ENCODE measurements around the gene CRIP2. TPM values are rescaled to one million over a fixed set of nuclear protein-coding genes. Genes with fewer than 3 reads are reported as not detected.

CRIP2 gene
- total and polyA plus RNA-seq, 4 donors, result 267 to 698 (median 392) TPM

DNA sequence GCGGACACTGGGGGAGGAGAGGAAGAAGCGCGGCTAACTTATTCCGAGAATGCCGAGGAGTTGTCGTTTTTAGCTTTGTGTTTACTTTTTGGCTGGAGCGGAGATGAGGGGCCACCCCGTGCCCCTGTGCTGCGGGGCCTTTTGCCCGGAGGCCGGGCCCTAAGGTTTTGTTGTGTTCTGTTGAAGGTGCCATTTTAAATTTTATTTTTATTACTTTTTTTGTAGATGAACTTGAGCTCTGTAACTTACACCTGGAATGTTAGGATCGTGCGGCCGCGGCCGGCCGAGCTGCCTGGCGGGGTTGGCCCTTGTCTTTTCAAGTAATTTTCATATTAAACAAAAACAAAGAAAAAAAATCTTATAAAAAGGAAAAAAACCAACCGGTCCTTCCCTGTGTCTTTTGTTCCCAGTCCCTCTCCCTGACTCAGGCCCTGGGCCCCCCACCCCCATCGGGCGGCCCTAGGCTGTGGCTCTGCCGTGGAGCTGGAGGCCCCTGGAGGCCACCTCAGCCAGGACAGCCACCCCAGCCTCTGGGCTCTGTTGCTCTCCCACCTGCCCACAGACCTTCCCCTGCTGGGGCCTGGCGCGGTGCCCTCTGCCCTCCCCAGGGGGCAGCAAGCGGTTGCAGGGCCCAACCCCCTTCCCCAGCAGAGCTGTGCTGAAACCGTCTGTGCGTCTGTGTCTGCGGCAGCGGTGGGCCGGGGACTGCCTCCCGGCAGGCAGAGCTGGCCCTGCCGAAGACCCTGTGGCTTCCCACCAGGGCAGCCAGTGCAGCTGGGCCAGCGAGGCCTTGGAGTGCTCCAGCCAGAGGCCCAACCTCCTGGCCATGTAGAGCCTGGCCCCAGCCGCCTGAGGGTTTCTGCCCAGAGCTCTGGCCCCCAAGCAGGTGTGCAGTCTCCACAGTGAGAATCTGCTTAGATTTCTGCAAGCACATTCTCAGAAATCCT lies 4.0 kb upstream of the CRIP2 start:
- intact Hi-C loops (cut with DNase I), result no loop called here
- Histone ChIP-seq H3K27me3 (ENCODE audit: control insufficient read depth in 1 of 2, insufficient read depth in 2 of 2, low read length in 1 of 2) (no peaks in the 10 kb centered on the region), H3K4me3 (ENCODE audit: low read length in 2 of 2) (no peak overlapping the region), H3K27ac (ENCODE audit: low read depth in 1 of 2, low read length in 2 of 2) (no peak overlapping the region), H3K36me3 (ENCODE audit: control insufficient read depth in 1 of 2, insufficient read depth in 2 of 2, low read length in 1 of 2) (no peaks in the 10 kb centered on the region), H3K4me1 (ENCODE audit: control insufficient read depth in 1 of 2, insufficient read depth in 2 of 2, low read length in 2 of 2) (no peaks in the 10 kb centered on the region), H3K9me3 (ENCODE audit: control insufficient read depth, low read length) (no peaks in the 10 kb centered on the region)
- DNase-seq (no peak), ATAC-seq (ENCODE audit: low FRiP score) (no peak)
- WGBS, 2 donors, result 79% methylated on average over 34 of the region's 34 CpGs

DNA sequence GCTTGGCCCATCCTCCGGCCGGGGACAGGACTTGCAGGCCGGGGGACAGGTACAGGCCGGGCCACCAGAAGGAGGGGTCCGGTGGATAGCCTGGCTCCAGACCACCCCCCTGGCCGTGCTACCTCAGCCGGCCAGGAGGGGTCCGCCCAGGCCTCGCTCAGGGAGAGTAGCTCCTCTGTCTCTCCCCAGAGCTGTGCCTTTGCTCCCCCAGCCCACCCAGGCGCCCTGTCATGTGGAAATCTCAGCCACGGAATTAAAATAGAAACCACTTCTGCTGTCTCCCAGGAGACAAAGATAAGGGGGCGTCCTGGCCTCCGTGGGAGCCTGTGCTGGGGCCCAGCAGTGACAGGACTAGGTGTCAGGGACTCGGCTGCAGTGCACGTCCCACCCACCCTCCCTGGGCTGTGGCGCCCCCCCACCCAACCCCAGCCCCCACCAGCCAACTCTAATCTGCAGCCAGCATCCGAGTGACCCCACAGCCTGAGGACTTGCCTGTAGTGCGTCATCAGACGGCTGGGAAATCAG lies 3.3 kb upstream of the CRIP2 start:
- no peaks in the 10 kb centered on the region for H3K9me3 ChIP-seq (ENCODE audit: control insufficient read depth, low read length)
- H3K36me3 ChIP-seq (ENCODE audit: control insufficient read depth in 1 of 2, insufficient read depth in 2 of 2, low read length in 1 of 2), result no peaks in the 10 kb centered on the region
- intact Hi-C loops (cut with DNase I), result no loop called here
- ATAC-seq (ENCODE audit: low FRiP score) (no peak), DNase-seq (no peak)
- WGBS, 2 donors, result 39 to 42% methylated on average over 15 to 19 of the region's 19 CpGs
- H3K27ac ChIP-seq (ENCODE audit: low read depth in 1 of 2, low read length in 2 of 2), result no peak overlapping the region
- H3K4me1 ChIP-seq (ENCODE audit: control insufficient read depth in 1 of 2, insufficient read depth in 2 of 2, low read length in 2 of 2), result no peaks in the 10 kb centered on the region
- no peaks in the 10 kb centered on the region for H3K27me3 ChIP-seq (ENCODE audit: control insufficient read depth in 1 of 2, insufficient read depth in 2 of 2, low read length in 1 of 2)
- no peak overlapping the region for H3K4me3 ChIP-seq (ENCODE audit: low read length in 2 of 2)

DNA sequence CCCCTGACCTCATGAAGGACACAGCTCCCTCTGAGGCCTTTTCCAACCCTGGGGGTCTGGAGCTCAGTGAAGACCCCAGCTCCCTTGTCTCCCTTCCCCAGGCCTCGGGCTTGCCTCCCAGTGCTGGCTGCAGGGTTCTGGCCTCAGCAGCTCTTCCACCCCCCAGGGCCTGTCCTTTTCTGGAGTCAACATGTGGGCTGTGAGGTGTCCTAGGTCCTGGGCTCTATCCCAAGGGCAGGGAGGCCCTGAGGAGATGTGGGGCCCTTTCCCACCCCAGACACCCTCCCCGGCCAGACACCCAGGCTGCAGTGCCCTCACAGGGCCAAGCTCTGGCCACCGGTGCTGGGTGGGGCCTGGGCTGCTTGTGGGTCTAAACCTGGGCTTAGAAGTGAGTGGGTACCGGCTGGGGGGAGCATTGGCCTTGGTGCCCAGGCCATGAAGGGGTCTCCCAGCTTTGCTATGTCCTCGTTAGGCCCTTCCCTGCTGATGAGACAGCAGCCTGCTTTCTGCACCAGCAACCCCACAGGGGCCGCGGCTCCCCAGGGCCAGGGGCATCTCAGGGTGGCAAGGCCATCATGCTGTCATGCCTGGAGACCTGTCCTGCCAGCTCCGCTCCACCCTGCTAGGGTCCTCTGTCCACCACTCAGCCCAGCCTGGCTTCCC lies 2.7 kb upstream of the CRIP2 start:
- DNase-seq (no peak), ATAC-seq (ENCODE audit: low FRiP score) (no peak)
- Histone ChIP-seq H3K36me3 (ENCODE audit: control insufficient read depth in 1 of 2, insufficient read depth in 2 of 2, low read length in 1 of 2) (no peaks in the 10 kb centered on the region), H3K27ac (ENCODE audit: low read depth in 1 of 2, low read length in 2 of 2) (peak overlapping the region in 1 of 2 donors; percentile 81), H3K4me1 (ENCODE audit: control insufficient read depth in 1 of 2, insufficient read depth in 2 of 2, low read length in 2 of 2) (no peaks in the 10 kb centered on the region), H3K9me3 (ENCODE audit: control insufficient read depth, low read length) (no peaks in the 10 kb centered on the region), H3K27me3 (ENCODE audit: control insufficient read depth in 1 of 2, insufficient read depth in 2 of 2, low read length in 1 of 2) (no peaks in the 10 kb centered on the region), H3K4me3 (ENCODE audit: low read length in 2 of 2) (no peak overlapping the region)
- intact Hi-C loops (cut with DNase I), result no loop called here
- WGBS, 2 donors, result 53 to 59% methylated on average over 8 of the region's 8 CpGs

DNA sequence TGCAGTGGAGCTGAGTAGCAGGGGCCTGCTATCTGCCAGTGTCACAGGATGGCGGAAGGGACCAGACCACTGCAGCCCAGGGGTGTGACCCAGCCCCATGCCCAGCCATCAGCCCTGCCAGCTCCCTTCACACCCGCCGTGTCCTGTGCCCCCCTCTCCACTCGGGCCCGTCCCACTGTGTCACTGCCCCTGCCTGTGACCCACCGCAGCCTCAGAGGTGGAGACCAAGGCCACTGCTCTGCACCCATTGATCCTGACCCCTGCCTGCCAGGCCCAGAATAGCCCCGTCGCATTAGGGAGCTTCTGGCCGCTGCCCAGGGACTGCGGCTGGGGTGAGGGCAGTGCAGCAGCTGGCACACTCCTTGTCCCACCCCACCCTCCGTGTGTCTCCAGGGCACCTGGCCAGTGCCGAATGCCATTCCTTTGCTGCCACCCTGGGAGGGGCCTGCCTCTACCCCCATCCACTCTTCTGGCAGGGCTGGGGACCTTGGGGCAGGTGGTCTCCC lies 2.1 kb upstream of the CRIP2 start:
- WGBS, 2 donors, result 10 to 15% methylated on average over 12 of the region's 12 CpGs
- DNase-seq, result peak; percentile 71 to 91
- no peak overlapping the region for H3K4me3 ChIP-seq (ENCODE audit: low read length in 2 of 2)
- H3K27ac ChIP-seq (ENCODE audit: low read depth in 1 of 2, low read length in 2 of 2), result peak overlapping the region; percentile 8 to 81
- intact Hi-C loops (cut with DNase I), result no loop called here
- no peaks in the 10 kb centered on the region for H3K9me3 ChIP-seq (ENCODE audit: control insufficient read depth, low read length)
- H3K27me3 ChIP-seq (ENCODE audit: control insufficient read depth in 1 of 2, insufficient read depth in 2 of 2, low read length in 1 of 2), result no peaks in the 10 kb centered on the region
- no peaks in the 10 kb centered on the region for H3K36me3 ChIP-seq (ENCODE audit: control insufficient read depth in 1 of 2, insufficient read depth in 2 of 2, low read length in 1 of 2)
- ATAC-seq (ENCODE audit: low FRiP score), result peak; percentile 0
- no peaks in the 10 kb centered on the region for H3K4me1 ChIP-seq (ENCODE audit: control insufficient read depth in 1 of 2, insufficient read depth in 2 of 2, low read length in 2 of 2)

DNA sequence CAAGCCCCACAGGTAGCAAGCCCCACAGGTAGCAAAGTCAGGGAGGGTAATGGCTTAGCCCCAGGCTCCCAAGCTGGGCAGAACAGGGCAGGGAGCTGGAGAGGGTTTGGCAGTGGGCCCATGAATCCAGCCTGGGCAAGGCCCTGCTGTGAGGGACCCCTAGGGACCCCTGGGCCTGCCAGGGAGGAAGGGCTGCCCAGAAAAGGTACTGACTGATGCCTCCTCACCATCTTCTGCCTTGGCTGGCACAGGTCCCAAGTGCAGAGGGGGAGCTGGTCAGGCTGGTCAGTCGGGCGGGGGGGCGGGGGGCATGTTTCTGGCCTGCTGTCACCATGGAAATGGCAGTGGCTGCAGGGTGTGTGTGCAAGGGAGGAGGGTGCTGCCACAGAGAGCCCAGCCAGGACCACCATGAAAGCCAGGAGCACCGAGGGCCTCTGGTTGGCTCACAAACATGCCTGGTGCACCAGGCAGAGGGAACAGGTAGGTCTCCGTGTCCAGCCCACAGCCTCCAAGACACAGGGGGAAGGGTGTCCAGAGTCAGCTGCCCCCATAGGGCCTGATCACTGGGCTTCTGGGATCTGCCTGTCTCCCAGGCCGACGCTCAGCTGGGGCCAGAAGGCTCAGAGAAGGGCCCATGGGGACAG lies 1.5 kb upstream of the CRIP2 start:
- Histone ChIP-seq H3K9me3 (ENCODE audit: control insufficient read depth, low read length) (no peaks in the 10 kb centered on the region), H3K27ac (ENCODE audit: low read depth in 1 of 2, low read length in 2 of 2) (peak overlapping the region; percentile 8 to 81), H3K4me1 (ENCODE audit: control insufficient read depth in 1 of 2, insufficient read depth in 2 of 2, low read length in 2 of 2) (no peaks in the 10 kb centered on the region), H3K36me3 (ENCODE audit: control insufficient read depth in 1 of 2, insufficient read depth in 2 of 2, low read length in 1 of 2) (no peaks in the 10 kb centered on the region), H3K4me3 (ENCODE audit: low read length in 2 of 2) (no peak overlapping the region), H3K27me3 (ENCODE audit: control insufficient read depth in 1 of 2, insufficient read depth in 2 of 2, low read length in 1 of 2) (no peaks in the 10 kb centered on the region)
- ATAC-seq (ENCODE audit: low FRiP score) (peak; percentile 2), DNase-seq (peak; percentile 81 to 92)
- WGBS, 2 donors, result 1 to 3% methylated on average over 7 of the region's 7 CpGs
- intact Hi-C loops (cut with DNase I), result no loop called here

DNA sequence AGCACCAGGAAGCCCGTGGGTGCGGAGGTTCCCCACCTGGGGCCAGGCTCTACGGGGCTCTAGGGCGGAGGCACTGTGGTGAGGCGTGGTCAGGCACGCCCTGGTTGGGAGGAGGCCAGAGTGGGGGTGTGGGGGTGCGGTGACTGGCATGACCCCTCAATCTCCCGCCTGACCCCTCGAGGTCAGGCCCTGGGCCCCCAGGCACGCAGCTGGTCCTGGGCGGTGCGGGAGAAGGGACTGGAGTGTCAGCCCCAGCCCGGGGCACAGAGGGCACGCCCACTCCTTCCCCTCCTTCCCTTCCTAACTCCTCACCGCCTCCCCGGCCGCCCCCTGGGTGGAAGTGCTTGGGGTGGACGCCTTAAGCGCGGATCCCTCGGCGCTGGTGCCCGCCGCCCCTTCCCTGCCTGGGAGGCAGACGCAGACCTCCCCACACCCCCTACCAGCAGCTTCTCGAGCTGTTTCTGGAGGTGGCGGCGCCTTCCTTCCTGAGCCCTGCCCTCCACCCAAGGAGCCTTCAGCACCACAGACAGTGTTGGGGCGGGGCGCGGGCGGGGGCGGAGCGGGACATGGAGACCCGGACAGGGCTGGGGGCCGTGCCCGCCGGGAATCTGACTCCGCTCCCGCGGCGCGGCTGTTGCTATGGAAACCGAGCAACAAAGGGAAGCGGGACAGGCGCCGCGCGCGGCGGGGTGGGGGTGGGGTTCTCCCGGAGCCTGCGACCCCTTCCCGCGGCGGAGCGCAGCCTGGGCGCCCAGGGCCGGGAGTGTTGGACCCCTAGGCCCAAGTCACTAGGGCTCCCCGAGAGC lies 741 bp upstream of the CRIP2 start:
- intact Hi-C loops (cut with DNase I), result no loop called here
- WGBS, 2 donors, result 1 to 2% methylated on average over 47 to 60 of the region's 60 CpGs

DNA sequence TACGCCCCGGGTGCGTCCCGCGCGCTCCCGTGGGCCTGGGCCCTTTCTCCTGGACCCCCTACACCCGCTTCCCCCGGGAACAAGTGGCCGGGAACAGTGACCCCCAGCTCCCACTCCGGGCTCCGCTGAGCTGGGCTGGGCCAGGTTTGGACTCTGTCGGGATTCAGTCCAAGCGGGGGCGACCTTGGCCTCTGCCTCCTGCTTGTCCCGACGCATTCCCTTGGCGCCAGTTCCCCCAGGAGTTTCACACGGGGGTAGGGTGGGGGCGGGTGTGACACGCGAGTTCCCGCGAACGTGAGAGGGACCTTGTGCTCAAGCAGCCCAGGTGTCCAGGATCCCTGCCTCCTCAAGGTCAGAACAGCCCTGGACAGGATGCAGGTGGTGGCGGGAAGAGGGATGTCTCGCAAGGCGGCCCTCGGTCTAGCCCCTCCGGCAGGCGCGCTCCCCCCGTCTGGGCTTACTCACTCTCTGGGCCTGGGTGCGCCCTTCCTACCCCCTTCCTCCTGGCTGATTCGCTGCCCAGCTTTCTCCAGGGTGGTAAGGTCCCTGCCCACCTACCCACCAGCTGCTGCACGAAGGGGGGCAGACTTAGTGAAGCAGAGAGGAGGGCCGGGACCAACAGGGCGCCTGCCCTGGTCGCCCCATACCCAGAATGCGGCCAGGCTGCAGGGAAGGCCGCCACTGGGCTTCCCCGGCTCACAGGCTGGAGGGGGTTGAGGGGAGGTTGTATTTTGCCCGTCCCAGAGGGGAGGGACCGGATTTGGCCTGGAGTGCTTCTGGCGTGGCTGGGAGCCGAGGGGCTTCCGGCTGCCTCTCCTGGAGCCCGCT lies 862 bp downstream of the CRIP2 start:
- intact Hi-C loops (cut with DNase I), result no loop called here
- Histone ChIP-seq H3K27me3 (ENCODE audit: control insufficient read depth in 1 of 2, insufficient read depth in 2 of 2, low read length in 1 of 2) (no peaks in the 10 kb centered on the region), H3K4me3 (ENCODE audit: low read length in 2 of 2) (peak overlapping the region; percentile 79 to 84), H3K9me3 (ENCODE audit: control insufficient read depth, low read length) (no peaks in the 10 kb centered on the region), H3K27ac (ENCODE audit: low read depth in 1 of 2, low read length in 2 of 2) (peak overlapping the region; percentile 77 to 78), H3K4me1 (ENCODE audit: control insufficient read depth in 1 of 2, insufficient read depth in 2 of 2, low read length in 2 of 2) (no peaks in the 10 kb centered on the region), H3K36me3 (ENCODE audit: control insufficient read depth in 1 of 2, insufficient read depth in 2 of 2, low read length in 1 of 2) (no peaks in the 10 kb centered on the region)
- WGBS, 2 donors, result 0 to 1% methylated on average over 46 to 48 of the region's 48 CpGs
- ATAC-seq (ENCODE audit: low FRiP score) (peak; percentile 30), DNase-seq (peak; percentile 83 to 93)

More for the DNA sequence above, 741 bp upstream of the CRIP2 start:
- Histone ChIP-seq H3K4me1 (ENCODE audit: control insufficient read depth in 1 of 2, insufficient read depth in 2 of 2, low read length in 2 of 2) (no peaks in the 10 kb centered on the region), H3K4me3 (ENCODE audit: low read length in 2 of 2) (peak overlapping the region; percentile 79 to 84), H3K27ac (ENCODE audit: low read depth in 1 of 2, low read length in 2 of 2) (peak overlapping the region; percentile 44 to 75), H3K9me3 (ENCODE audit: control insufficient read depth, low read length) (no peaks in the 10 kb centered on the region), H3K27me3 (ENCODE audit: control insufficient read depth in 1 of 2, insufficient read depth in 2 of 2, low read length in 1 of 2) (no peaks in the 10 kb centered on the region), H3K36me3 (ENCODE audit: control insufficient read depth in 1 of 2, insufficient read depth in 2 of 2, low read length in 1 of 2) (no peaks in the 10 kb centered on the region)
- DNase-seq (peak; percentile 96 to 99), ATAC-seq (ENCODE audit: low FRiP score) (peak; percentile 76)

All from aorta (tissue), 5 donors.